GDM1 (cell line): ENCODE measurements around the gene EZH1.
A peak's percentile ranks its signal among the peaks of the same experiment; 100 is the strongest.

Experiments
- DNase-seq: peaks from one replicate; lab custom pipeline; 2025; lab: John Stamatoyannopoulos, UW

The EZH1 gene

GRCh38 chr17:42709561-42709960 lies 35.3 kb downstream of the EZH1 start:
- DNase-seq: no peak

- no peak for DNase-seq
These were observed 36.3 kb downstream of the EZH1 start for GRCh38 chr17:42708588-42708987.

- peak; percentile 79 for DNase-seq
These were observed 38.1 kb downstream of the EZH1 start for GRCh38 chr17:42706732-42707131.

GRCh38 chr17:42704837-42705494 lies 39.9 kb downstream of the EZH1 start:
- DNase-seq: no peak

- no peak for DNase-seq
These were observed 40.4 kb downstream of the EZH1 start for GRCh38 chr17:42704490-42704836.

- no peak for DNase-seq
These were observed 42.4 kb downstream of the EZH1 start for GRCh38 chr17:42702446-42702845.

GRCh38 chr17:42700586-42701289 lies 44.1 kb downstream of the EZH1 start:
- DNase-seq: no peak

- no peak for DNase-seq
These were observed 45.5 kb downstream of the EZH1 start for GRCh38 chr17:42699415-42699740.

GRCh38 chr17:42698736-42699414 lies 46.0 kb downstream of the EZH1 start:
- DNase-seq: no peak

GRCh38 chr17:42697108-42697811 lies 47.6 kb downstream of the EZH1 start:
- no peak for DNase-seq

GRCh38 chr17:42695500-42695899 lies 49.3 kb downstream of the EZH1 start:
- DNase-seq: no peak

- no peak for DNase-seq
These were observed 50.3 kb downstream of the EZH1 start for GRCh38 chr17:42694524-42694923.

- DNase-seq: no peak
These were observed 52.4 kb downstream of the EZH1 start for GRCh38 chr17:42692489-42692888.

GRCh38 chr17:42691021-42691545 lies 53.8 kb downstream of the EZH1 start:
- DNase-seq: no peak

- DNase-seq: no peak
These were observed 54.2 kb downstream of the EZH1 start for GRCh38 chr17:42690596-42690995.

- DNase-seq: no peak
These were observed 57.0 kb downstream of the EZH1 start for GRCh38 chr17:42687707-42688320.

- DNase-seq: no peak
These were observed 58.2 kb downstream of the EZH1 start for GRCh38 chr17:42686520-42687128.

- DNase-seq: no peak
These were observed 59.0 kb downstream of the EZH1 start for GRCh38 chr17:42685831-42686230.

GRCh38 chr17:42684929-42685556 lies 59.8 kb downstream of the EZH1 start:
- DNase-seq: no peak

- no peak for DNase-seq
These were observed 61.3 kb downstream of the EZH1 start for GRCh38 chr17:42683407-42684034.
